CD8-positive, alpha-beta memory T cell (primary cell): Measurements from ENCODE around the gene PPEF1. TPM values are rescaled to one million over a fixed set of nuclear protein-coding genes. Genes with fewer than 3 reads are reported as not detected.

ENCODE experiments used
- CTCF ChIA-PET: fragments of 350-600 bp; sonication (Branson Sonifier 250); formaldehyde crosslinking; loops from one replicate; lab custom pipeline; 2021; ENCODE audit warnings: antibody characterized with exemption; lab: Charles Lee
- POLR2A ChIA-PET: fragments of 350-600 bp; sonication (Branson Sonifier 250); formaldehyde crosslinking; loops from one replicate; lab custom pipeline; 2021; ENCODE audit warnings: antibody characterized with exemption; lab: Charles Lee
- DNase-seq, 5 donors: peaks; one replicate each; pipeline versions ENCODE4 v3.0.0 to v3.0.0-alpha.2; 2020 to 2022; ENCODE audit warnings: mixed read lengths in 1 of 5
- H3K27ac ChIP-seq: one replicate; pipeline ENCODE4 v1.7.0; 2013; ENCODE audit warnings: low read depth, mild to moderate bottlenecking, low read length, moderate library complexity
- H3K27me3 ChIP-seq: 2 replicates; pipeline ENCODE4 v1.7.0; 2013; ENCODE audit warnings: low read length, mild to moderate bottlenecking; ENCODE audit not compliant: insufficient read depth, poor library complexity, severe bottlenecking
- H3K36me3 ChIP-seq: 2 replicates; pipeline ENCODE4 v1.7.0; 2013; ENCODE audit warnings: mild to moderate bottlenecking, low read length, moderate library complexity; ENCODE audit not compliant: insufficient read depth
- H3K4me1 ChIP-seq: 2 replicates; pipeline ENCODE4 v1.7.0; 2013; ENCODE audit warnings: mild to moderate bottlenecking, low read length, moderate library complexity; ENCODE audit not compliant: insufficient read depth
- H3K4me3 ChIP-seq: 2 replicates; pipeline ENCODE4 v1.7.0; 2013; ENCODE audit warnings: mild to moderate bottlenecking, low read length
- H3K9me3 ChIP-seq: 2 replicates; pipeline ENCODE4 v1.7.0; 2013; ENCODE audit warnings: mild to moderate bottlenecking, low read length
- H3K27ac Mint-ChIP-seq, 8 donors: one replicate each; pipeline ENCODE4 v1.8.0; 2020 to 2021; ENCODE audit warnings: mixed read lengths in 8 of 8, mild to moderate bottlenecking in 6 of 8, inconsistent platforms in 3 of 8, moderate library complexity in 3 of 8
- H3K27me3 Mint-ChIP-seq, 2 donors: one replicate each; pipeline ENCODE4 v1.8.0; 2020 to 2021; ENCODE audit warnings: mixed read lengths in 2 of 2, mild to moderate bottlenecking in 1 of 2, moderate library complexity in 1 of 2
- H3K36me3 Mint-ChIP-seq, 3 donors: one replicate each; pipeline ENCODE4 v1.8.0; 2020 to 2021; ENCODE audit warnings: mixed read lengths in 3 of 3, inconsistent platforms in 1 of 3, mild to moderate bottlenecking in 1 of 3
- H3K4me1 Mint-ChIP-seq, 3 donors: one replicate each; pipeline ENCODE4 v1.8.0; 2020 to 2021; ENCODE audit warnings: mixed read lengths in 3 of 3, inconsistent platforms in 1 of 3, mild to moderate bottlenecking in 1 of 3
- H3K4me3 Mint-ChIP-seq, 7 donors: one replicate each; pipeline ENCODE4 v1.8.0; 2020 to 2021; ENCODE audit warnings: mixed read lengths in 7 of 7, mild to moderate bottlenecking in 6 of 7, moderate library complexity in 4 of 7, inconsistent platforms in 2 of 7
- H3K9me3 Mint-ChIP-seq, 5 donors: one replicate each; pipeline ENCODE4 v1.8.0; 2020 to 2022; ENCODE audit warnings: mixed read lengths in 5 of 5, mild to moderate bottlenecking in 3 of 5, moderate library complexity in 2 of 5, inconsistent platforms in 1 of 5
- polyA plus RNA-seq: library from polyadenylated mRNA; unstranded; fragments of 300-500 nt; fragmentation: Illumina TruSeq; gene quantifications from one replicate; pipeline ENCODE4 v1.2.3, GENCODE V29; 2021
- total RNA-seq, 2 experiments: library from RNA; stranded (reverse); gene quantifications; one replicate each; pipeline ENCODE4 v1.2.3, GENCODE V29; 2021

PPEF1 gene
- total RNA-seq (not detected), polyA plus RNA-seq (not detected)

GRCh38 chrX:18707426-18708049 lies at the start of gene PPEF1:
Gene PPEF1, plus strand, starts transcription at chrX:18707645. Its CDS starts 136 bp downstream, at chrX:18707781.
- POLR2A ChIA-PET = no interaction called here

DNA sequence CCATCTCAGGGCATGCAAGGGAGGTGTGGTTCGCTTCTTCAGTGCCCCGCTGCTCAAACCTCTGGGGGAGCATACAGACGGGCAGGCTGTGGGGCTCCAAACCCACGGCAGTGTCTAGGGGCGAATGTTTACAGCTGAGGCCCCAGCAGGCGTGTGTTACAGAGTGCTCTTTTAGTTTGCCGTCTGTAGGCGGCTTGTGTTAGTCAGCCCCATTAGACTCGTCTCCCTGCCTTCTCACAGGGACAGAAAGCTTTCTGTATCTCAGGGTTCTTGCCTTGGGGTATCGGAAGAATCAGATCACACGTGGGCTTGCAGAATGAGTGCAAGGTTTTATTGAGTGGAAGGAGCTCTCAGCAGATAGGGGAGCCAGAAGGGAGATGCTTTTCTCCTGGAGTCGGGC lies 46.2 kb upstream of the PPEF1 start:
- Mint-ChIP-seq H3K27ac (no peak overlapping the region), H3K9me3 (peaks cover 0 to 3% (median 0%) of the 10 kb centered on the region in 5 donors), H3K36me3 (peaks cover 0 to 3% (median 0%) of the 10 kb centered on the region in 3 donors), H3K4me1 (no peaks in the 10 kb centered on the region), H3K27me3 (peaks cover 5% of the 10 kb centered on the region in 2 donors), H3K4me3 (no peak overlapping the region)
- no peaks in the 10 kb centered on the region for H3K4me1 ChIP-seq
- H3K4me3 ChIP-seq = no peak overlapping the region
- H3K27me3 ChIP-seq = no peaks in the 10 kb centered on the region
- no peak overlapping the region for H3K27ac ChIP-seq
- no peaks in the 10 kb centered on the region for H3K36me3 ChIP-seq
- ChIA-PET CTCF (no interaction called here), POLR2A (no interaction called here)
- no peak for DNase-seq
- no peaks in the 10 kb centered on the region for H3K9me3 ChIP-seq

More at GRCh38 chrX:18707426-18708049, at the start of gene PPEF1:
- Histone ChIP-seq H3K36me3 (no peaks in the 10 kb centered on the region), H3K27me3 (no peaks in the 10 kb centered on the region), H3K27ac (no peak within 1 kb of the TSS), H3K4me1 (no peaks in the 10 kb centered on the region), H3K9me3 (no peaks in the 10 kb centered on the region), H3K4me3 (no peak within 1 kb of the TSS)
- Mint-ChIP-seq H3K4me3 (no peak within 1 kb of the TSS), H3K27ac (no peak within 1 kb of the TSS), H3K36me3 (no peaks in the 10 kb centered on the region), H3K9me3 (no peaks in the 10 kb centered on the region), H3K27me3 (peaks cover 0 to 9% of the 10 kb centered on the region in 2 donors), H3K4me1 (no peaks in the 10 kb centered on the region)
- CTCF ChIA-PET = no interaction called here
- no peak for DNase-seq

DNA sequence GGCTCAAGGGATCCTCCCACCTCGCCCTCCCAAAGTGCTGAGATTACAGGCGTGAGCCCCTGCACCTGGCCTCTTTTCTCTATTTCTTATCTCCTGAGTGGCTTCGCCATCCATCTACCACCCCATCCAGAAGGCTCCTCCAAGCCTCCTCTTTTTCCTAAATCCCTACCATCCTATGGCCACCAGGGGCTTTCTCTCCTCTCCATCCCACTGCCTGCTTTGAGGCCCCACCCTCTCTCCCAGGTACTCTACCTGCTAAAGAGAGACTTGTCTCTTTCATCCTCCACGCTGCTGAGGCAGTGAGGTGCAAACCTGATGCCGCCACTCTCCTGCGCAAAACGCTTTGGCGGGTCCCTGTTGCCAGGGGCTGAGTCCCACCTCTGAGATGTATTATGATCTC lies 42.5 kb upstream of the PPEF1 start:
- H3K9me3 Mint-ChIP-seq = peaks cover 0 to 3% (median 0%) of the 10 kb centered on the region in 5 donors
- Histone ChIP-seq H3K27ac (no peak overlapping the region), H3K36me3 (no peaks in the 10 kb centered on the region), H3K9me3 (no peaks in the 10 kb centered on the region), H3K4me1 (no peaks in the 10 kb centered on the region), H3K4me3 (no peak overlapping the region), H3K27me3 (no peaks in the 10 kb centered on the region)
- peaks cover 0 to 3% (median 0%) of the 10 kb centered on the region in 3 donors for H3K36me3 Mint-ChIP-seq
- no peak overlapping the region for H3K4me3 Mint-ChIP-seq
- peaks cover 5 to 8% of the 10 kb centered on the region in 2 donors for H3K27me3 Mint-ChIP-seq
- POLR2A ChIA-PET = no interaction called here
- CTCF ChIA-PET = no interaction called here
- peaks cover 0 to 8% (median 6%) of the 10 kb centered on the region in 3 donors for H3K4me1 Mint-ChIP-seq
- no peak for DNase-seq
- H3K27ac Mint-ChIP-seq = no peak overlapping the region

- Mint-ChIP-seq H3K27ac (peak overlapping the region in 1 of 8 donors; percentile 87), H3K27me3 (peaks cover 5 to 8% of the 10 kb centered on the region in 2 donors), H3K4me3 (no peak overlapping the region), H3K36me3 (peaks cover 0 to 3% (median 0%) of the 10 kb centered on the region in 3 donors), H3K4me1 (peaks cover 0 to 8% (median 6%) of the 10 kb centered on the region in 3 donors), H3K9me3 (peaks cover 0 to 3% (median 0%) of the 10 kb centered on the region in 5 donors)
- ChIA-PET CTCF (no interaction called here), POLR2A (no interaction called here)
- Histone ChIP-seq H3K4me3 (no peak overlapping the region), H3K27me3 (no peaks in the 10 kb centered on the region), H3K4me1 (no peaks in the 10 kb centered on the region), H3K36me3 (no peaks in the 10 kb centered on the region), H3K27ac (no peak overlapping the region), H3K9me3 (no peaks in the 10 kb centered on the region)
- no peak for DNase-seq
Measured at GRCh38 chrX:18666614-18667013, 40.8 kb upstream of the PPEF1 start.

GRCh38 chrX:18668071-18668835 lies 39.2 kb upstream of the PPEF1 start:
- Mint-ChIP-seq H3K27me3 (peaks cover 5 to 8% of the 10 kb centered on the region in 2 donors), H3K27ac (no peak overlapping the region), H3K9me3 (peaks cover 0 to 3% (median 0%) of the 10 kb centered on the region in 5 donors), H3K4me1 (peaks cover 0 to 8% (median 6%) of the 10 kb centered on the region in 3 donors), H3K4me3 (peak overlapping the region in 2 of 7 donors; percentile 8 to 52), H3K36me3 (peaks cover 0 to 3% (median 0%) of the 10 kb centered on the region in 3 donors)
- Histone ChIP-seq H3K9me3 (no peaks in the 10 kb centered on the region), H3K4me3 (no peak overlapping the region), H3K27ac (no peak overlapping the region), H3K27me3 (no peaks in the 10 kb centered on the region), H3K4me1 (no peaks in the 10 kb centered on the region), H3K36me3 (no peaks in the 10 kb centered on the region)
- POLR2A ChIA-PET = no interaction called here
- CTCF ChIA-PET = no interaction called here
- DNase-seq = no peak

GRCh38 chrX:18672008-18672407 lies 35.4 kb upstream of the PPEF1 start, which contains the start of gene RS1:
Gene RS1, minus strand, starts transcription at chrX:18672108. Its CDS starts 40 bp downstream, at chrX:18672068.
- peak within 1 kb of the TSS in 1 of 7 donors; percentile 62 for H3K4me3 Mint-ChIP-seq
- ChIA-PET POLR2A (no interaction called here), CTCF (no interaction called here)
- Histone ChIP-seq H3K27me3 (no peaks in the 10 kb centered on the region), H3K36me3 (no peaks in the 10 kb centered on the region), H3K27ac (no peak within 1 kb of the TSS), H3K4me1 (no peaks in the 10 kb centered on the region), H3K9me3 (no peaks in the 10 kb centered on the region), H3K4me3 (no peak within 1 kb of the TSS)
- H3K27ac Mint-ChIP-seq = peak within 1 kb of the TSS in 1 of 8 donors; percentile 24
- peaks cover 0 to 9% of the 10 kb centered on the region in 2 donors for H3K27me3 Mint-ChIP-seq
- peaks cover 7 to 14% (median 10%) of the 10 kb centered on the region in 3 donors for H3K4me1 Mint-ChIP-seq
- H3K36me3 Mint-ChIP-seq = peaks cover 0 to 2% (median 0%) of the 10 kb centered on the region in 3 donors
- no peak for DNase-seq
- peaks cover 0 to 3% (median 0%) of the 10 kb centered on the region in 5 donors for H3K9me3 Mint-ChIP-seq

- no peaks in the 10 kb centered on the region for H3K27me3 ChIP-seq
- H3K27me3 Mint-ChIP-seq = peaks cover 0 to 11% of the 10 kb centered on the region in 2 donors
- H3K4me1 Mint-ChIP-seq = peaks cover 7 to 12% (median 8%) of the 10 kb centered on the region in 3 donors
- no peaks in the 10 kb centered on the region for H3K9me3 ChIP-seq
- ChIA-PET CTCF (no interaction called here), POLR2A (no interaction called here)
- peaks cover 0 to 6% (median 0%) of the 10 kb centered on the region in 5 donors for H3K9me3 Mint-ChIP-seq
- H3K27ac ChIP-seq = no peak overlapping the region
- no peaks in the 10 kb centered on the region for H3K36me3 ChIP-seq
- H3K4me3 Mint-ChIP-seq = peak overlapping the region; percentile 80 to 93 (median 83)
- H3K36me3 Mint-ChIP-seq = peaks cover 0 to 2% (median 0%) of the 10 kb centered on the region in 3 donors
- H3K4me3 ChIP-seq = peak overlapping the region; percentile 60
- H3K27ac Mint-ChIP-seq = peak overlapping the region in 7 of 8 donors; percentile 42 to 96 (median 81)
- H3K4me1 ChIP-seq = no peaks in the 10 kb centered on the region
- peak in 3 of 5 donors; percentile 3 to 47 (median 10) for DNase-seq
Measured at GRCh38 chrX:18674417-18674787, 33.0 kb upstream of the PPEF1 start.
